DND-41 (cell line): ENCODE data around the gene ABLIM2.

Experiments
- EZH2 ChIP-seq: IDR thresholded peaks from 3 replicates; pipeline ENCODE4 v1.6.1; 2012; ENCODE audit warnings: borderline replicate concordance, low read depth, mild to moderate bottlenecking, moderate library complexity, low read length, inconsistent platforms; ENCODE audit not compliant: severe bottlenecking
- TF ChIP-seq, protein P1 (sequence below): IDR thresholded peaks from 2 replicates; pipeline ENCODE4 v1.5.1; 2012; ENCODE audit warnings: borderline replicate concordance, low read length, moderate library complexity, mild to moderate bottlenecking; ENCODE audit not compliant: poor library complexity, severe bottlenecking; ENCODE audit errors: extremely low read depth

DNA sequence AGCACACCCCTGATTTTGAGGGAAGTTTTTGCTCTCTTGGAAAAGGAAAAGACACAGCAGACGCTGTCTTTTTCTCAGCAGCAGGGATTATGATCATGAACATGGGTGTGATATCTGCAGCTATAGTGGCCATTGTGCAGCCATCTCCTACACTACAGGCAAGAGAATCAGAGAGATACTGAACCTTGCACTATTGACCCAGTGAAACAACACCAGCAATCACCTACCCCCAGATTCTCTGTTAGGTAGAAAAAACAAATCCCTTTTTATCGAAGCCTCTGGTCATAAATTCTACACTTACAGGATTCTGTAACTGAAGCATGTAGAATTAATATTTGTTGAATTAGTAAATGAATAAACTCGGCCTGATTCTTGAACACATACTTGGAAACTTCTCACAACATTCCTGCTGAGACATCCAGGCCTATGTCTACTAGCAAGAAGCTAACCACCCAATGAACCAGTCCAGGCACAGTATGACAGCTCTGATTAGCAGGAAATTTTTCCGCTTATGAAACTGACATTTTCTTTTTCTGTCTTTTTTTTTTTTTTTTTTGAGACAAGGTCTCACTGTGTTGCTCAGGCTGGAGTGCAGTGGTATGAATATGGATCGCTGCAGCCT is 213.9 kb downstream of the ABLIM2 start:
- TF ChIP-seq, protein P1, sequence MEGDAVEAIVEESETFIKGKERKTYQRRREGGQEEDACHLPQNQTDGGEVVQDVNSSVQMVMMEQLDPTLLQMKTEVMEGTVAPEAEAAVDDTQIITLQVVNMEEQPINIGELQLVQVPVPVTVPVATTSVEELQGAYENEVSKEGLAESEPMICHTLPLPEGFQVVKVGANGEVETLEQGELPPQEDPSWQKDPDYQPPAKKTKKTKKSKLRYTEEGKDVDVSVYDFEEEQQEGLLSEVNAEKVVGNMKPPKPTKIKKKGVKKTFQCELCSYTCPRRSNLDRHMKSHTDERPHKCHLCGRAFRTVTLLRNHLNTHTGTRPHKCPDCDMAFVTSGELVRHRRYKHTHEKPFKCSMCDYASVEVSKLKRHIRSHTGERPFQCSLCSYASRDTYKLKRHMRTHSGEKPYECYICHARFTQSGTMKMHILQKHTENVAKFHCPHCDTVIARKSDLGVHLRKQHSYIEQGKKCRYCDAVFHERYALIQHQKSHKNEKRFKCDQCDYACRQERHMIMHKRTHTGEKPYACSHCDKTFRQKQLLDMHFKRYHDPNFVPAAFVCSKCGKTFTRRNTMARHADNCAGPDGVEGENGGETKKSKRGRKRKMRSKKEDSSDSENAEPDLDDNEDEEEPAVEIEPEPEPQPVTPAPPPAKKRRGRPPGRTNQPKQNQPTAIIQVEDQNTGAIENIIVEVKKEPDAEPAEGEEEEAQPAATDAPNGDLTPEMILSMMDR: no peak
- no peak for TF ChIP-seq EZH2
